ENCODE results near the gene ETNPPL.

DNA sequence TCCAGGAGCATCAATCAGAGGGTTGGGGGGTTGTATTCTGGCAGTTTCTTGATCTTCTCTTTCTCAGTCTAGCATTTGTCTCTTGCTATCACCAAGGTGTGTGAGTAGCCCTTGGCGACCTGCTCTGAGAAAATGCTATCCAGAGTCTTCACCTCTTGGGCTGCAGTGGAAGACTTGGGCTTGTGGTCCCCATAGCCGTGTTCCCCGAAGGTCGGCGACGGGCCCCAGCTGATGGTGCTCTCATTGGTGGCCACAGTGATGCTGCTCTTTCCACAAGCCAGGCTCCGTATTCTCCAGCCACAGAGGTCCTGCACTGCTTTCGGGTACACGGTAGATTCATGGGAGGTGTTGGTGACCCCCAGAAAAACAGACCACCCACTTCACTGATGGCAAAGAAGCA, 25.9 kb upstream of the ETNPPL start:
- TF ChIP-seq CTCF (IDR thresholded peaks at IDR 0.05) = no peak
- no peak for TF ChIP-seq EZH2phosphoT487 (IDR thresholded peaks at IDR 0.05)
- no peak for TF ChIP-seq EZH2 (IDR thresholded peaks at IDR 0.05)

Measured in neural progenitor cell (in vitro differentiated cells).